ENCODE measurements around the gene FCRL3.

DNA sequence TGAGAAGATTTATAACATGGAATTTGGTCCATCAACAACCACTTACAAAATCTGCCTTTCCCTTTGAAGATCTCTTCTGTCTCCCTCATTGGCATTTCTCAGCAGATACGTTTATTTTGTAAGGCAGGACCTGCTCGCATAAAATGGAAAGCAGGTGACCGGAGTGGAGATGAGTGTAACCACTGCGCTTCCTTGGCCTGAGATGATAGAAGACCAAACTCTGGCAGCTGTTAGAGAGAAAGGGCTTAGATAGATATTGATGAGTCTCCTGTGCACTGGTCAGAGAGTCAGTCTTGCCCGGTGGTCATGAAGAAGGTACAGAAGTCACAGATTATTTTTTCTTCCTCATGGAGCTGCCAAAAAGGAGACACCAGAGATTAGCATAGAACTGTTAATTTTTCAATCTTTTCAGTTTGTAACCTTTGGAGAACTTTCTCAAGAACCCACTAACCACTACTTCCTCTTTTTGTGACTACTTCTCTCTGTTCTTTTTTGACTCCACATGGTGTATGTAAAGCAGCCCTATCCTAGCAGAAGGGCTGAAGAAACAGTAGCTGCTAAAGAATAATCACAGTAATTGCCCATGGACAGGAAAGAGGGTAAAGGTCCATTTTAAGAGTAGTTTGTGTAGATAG lies 47.6 kb downstream of the FCRL3 start:
- TF ChIP-seq CTCF (IDR thresholded peaks at IDR 0.05; ENCODE audit: low read depth, low read length): no peak
- peak; percentile 46; the same call in 1 of the 2 replicates for TF ChIP-seq EZH2phosphoT487 (IDR thresholded peaks at IDR 0.05; ENCODE audit: low read depth)

All from OCI-LY3 (cell line).